GM21526 (cell line): ENCODE results near the gene TWIST2.

Source experiments
- ATAC-seq: cut with Tn5 transposase; IDR thresholded peaks from one replicate; pipeline ENCODE4 v1.9.1; 2021; ENCODE audit warnings: moderate library complexity; ENCODE audit not compliant: unreplicated experiment, low FRiP score

Gene TWIST2

GRCh38 chr2:238914648-238915015 is 66.7 kb downstream of the TWIST2 start:
- no peak for ATAC-seq

- no peak for ATAC-seq
Measured at GRCh38 chr2:238915196-238915595, 67.3 kb downstream of the TWIST2 start.

- ATAC-seq: no peak
Measured at GRCh38 chr2:238915596-238915995, 67.7 kb downstream of the TWIST2 start.

GRCh38 chr2:238916176-238916874 is 68.4 kb downstream of the TWIST2 start:
- ATAC-seq: no peak

- no peak for ATAC-seq
Measured at GRCh38 chr2:238916875-238917590, 69.1 kb downstream of the TWIST2 start.

GRCh38 chr2:238919307-238919706 is 71.4 kb downstream of the TWIST2 start:
- no peak for ATAC-seq

- no peak for ATAC-seq
Measured at GRCh38 chr2:238920053-238920452, 72.2 kb downstream of the TWIST2 start.

GRCh38 chr2:238920601-238921001 is 72.7 kb downstream of the TWIST2 start:
- no peak for ATAC-seq

- no peak for ATAC-seq
Measured at GRCh38 chr2:238921259-238921658, 73.4 kb downstream of the TWIST2 start.

GRCh38 chr2:238921681-238922319 is 73.9 kb downstream of the TWIST2 start:
- ATAC-seq: no peak

- no peak for ATAC-seq
Measured at GRCh38 chr2:238922435-238922834, 74.5 kb downstream of the TWIST2 start.

GRCh38 chr2:238924032-238924431 is 76.1 kb downstream of the TWIST2 start:
- ATAC-seq: no peak

GRCh38 chr2:238924796-238925195 is 76.9 kb downstream of the TWIST2 start:
- no peak for ATAC-seq

- ATAC-seq: no peak
Measured at GRCh38 chr2:238925281-238925680, 77.4 kb downstream of the TWIST2 start.

GRCh38 chr2:238925816-238926521 is 78.1 kb downstream of the TWIST2 start:
- no peak for ATAC-seq

- no peak for ATAC-seq
Measured at GRCh38 chr2:238926761-238927611, 79.1 kb downstream of the TWIST2 start.

GRCh38 chr2:238927746-238928519 is 80.0 kb downstream of the TWIST2 start:
- ATAC-seq: no peak

GRCh38 chr2:238928520-238929241 is 80.8 kb downstream of the TWIST2 start:
- no peak for ATAC-seq
